Ishikawa (cell line): Measurements from ENCODE around the gene FLYWCH2.

Experiments
- CEBPB ChIP-seq: IDR thresholded peaks from 2 replicates; pipeline ENCODE4 v1.6.1; 2012
- CREB1 ChIP-seq: IDR thresholded peaks from 2 replicates; pipeline ENCODE4 v1.6.1; 2012; ENCODE audit warnings: low read depth
- EGR1 ChIP-seq: IDR thresholded peaks from 2 replicates; pipeline ENCODE4 v1.6.1; 2012
- EP300 ChIP-seq: IDR thresholded peaks from 2 replicates; pipeline ENCODE4 v1.6.1; 2012; ENCODE audit warnings: borderline replicate concordance
- FOXM1 ChIP-seq: IDR thresholded peaks from 2 replicates; pipeline ENCODE4 v1.6.1; 2012; ENCODE audit warnings: low read depth, borderline replicate concordance
- MAX ChIP-seq: IDR thresholded peaks from 2 replicates; pipeline ENCODE4 v1.6.1; 2012
- NFIC ChIP-seq: IDR thresholded peaks from 2 replicates; pipeline ENCODE4 v1.6.1; 2012
- RAD21 ChIP-seq: IDR thresholded peaks from 2 replicates; pipeline ENCODE4 v1.6.1; 2012; ENCODE audit warnings: low read depth
- TAF1 ChIP-seq: IDR thresholded peaks from 2 replicates; pipeline ENCODE4 v1.6.1; 2012; ENCODE audit warnings: low read depth, mild to moderate bottlenecking
- TCF12 ChIP-seq: IDR thresholded peaks from 2 replicates; pipeline ENCODE4 v1.6.1; 2012; ENCODE audit warnings: low read depth
- TEAD4 ChIP-seq: IDR thresholded peaks from 2 replicates; pipeline ENCODE4 v1.6.1; 2012
- YY1 ChIP-seq: IDR thresholded peaks from 2 replicates; pipeline ENCODE4 v1.6.1; 2012; ENCODE audit warnings: low read depth
- ZBTB7A ChIP-seq: IDR thresholded peaks from 2 replicates; pipeline ENCODE4 v1.6.1; 2012; ENCODE audit warnings: low read depth
- TF ChIP-seq, protein P1 (sequence below): IDR thresholded peaks from 2 replicates; pipeline ENCODE4 v1.6.1; 2012; ENCODE audit warnings: low read depth, mild to moderate bottlenecking
- TF ChIP-seq, protein P2 (sequence below): IDR thresholded peaks from 2 replicates; pipeline ENCODE4 v1.6.1; 2012

FLYWCH2 gene

GRCh38 chr16:2852731-2853507 lies 30.1 kb upstream of the FLYWCH2 start:
- TF ChIP-seq NFIC = no peak
- no peak for TF ChIP-seq CREB1
- no peak for TF ChIP-seq EGR1
- TF ChIP-seq YY1 = no peak
- TF ChIP-seq TAF1 = no peak
- no peak for TF ChIP-seq TEAD4
- TF ChIP-seq TCF12 = no peak
- no peak for TF ChIP-seq RAD21
- TF ChIP-seq, protein P1, sequence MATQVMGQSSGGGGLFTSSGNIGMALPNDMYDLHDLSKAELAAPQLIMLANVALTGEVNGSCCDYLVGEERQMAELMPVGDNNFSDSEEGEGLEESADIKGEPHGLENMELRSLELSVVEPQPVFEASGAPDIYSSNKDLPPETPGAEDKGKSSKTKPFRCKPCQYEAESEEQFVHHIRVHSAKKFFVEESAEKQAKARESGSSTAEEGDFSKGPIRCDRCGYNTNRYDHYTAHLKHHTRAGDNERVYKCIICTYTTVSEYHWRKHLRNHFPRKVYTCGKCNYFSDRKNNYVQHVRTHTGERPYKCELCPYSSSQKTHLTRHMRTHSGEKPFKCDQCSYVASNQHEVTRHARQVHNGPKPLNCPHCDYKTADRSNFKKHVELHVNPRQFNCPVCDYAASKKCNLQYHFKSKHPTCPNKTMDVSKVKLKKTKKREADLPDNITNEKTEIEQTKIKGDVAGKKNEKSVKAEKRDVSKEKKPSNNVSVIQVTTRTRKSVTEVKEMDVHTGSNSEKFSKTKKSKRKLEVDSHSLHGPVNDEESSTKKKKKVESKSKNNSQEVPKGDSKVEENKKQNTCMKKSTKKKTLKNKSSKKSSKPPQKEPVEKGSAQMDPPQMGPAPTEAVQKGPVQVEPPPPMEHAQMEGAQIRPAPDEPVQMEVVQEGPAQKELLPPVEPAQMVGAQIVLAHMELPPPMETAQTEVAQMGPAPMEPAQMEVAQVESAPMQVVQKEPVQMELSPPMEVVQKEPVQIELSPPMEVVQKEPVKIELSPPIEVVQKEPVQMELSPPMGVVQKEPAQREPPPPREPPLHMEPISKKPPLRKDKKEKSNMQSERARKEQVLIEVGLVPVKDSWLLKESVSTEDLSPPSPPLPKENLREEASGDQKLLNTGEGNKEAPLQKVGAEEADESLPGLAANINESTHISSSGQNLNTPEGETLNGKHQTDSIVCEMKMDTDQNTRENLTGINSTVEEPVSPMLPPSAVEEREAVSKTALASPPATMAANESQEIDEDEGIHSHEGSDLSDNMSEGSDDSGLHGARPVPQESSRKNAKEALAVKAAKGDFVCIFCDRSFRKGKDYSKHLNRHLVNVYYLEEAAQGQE = no peak
- TF ChIP-seq ZBTB7A = no peak
- TF ChIP-seq, protein P2, sequence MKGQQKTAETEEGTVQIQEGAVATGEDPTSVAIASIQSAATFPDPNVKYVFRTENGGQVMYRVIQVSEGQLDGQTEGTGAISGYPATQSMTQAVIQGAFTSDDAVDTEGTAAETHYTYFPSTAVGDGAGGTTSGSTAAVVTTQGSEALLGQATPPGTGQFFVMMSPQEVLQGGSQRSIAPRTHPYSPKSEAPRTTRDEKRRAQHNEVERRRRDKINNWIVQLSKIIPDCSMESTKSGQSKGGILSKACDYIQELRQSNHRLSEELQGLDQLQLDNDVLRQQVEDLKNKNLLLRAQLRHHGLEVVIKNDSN = no peak
- TF ChIP-seq EP300 = no peak
- TF ChIP-seq CEBPB = no peak
- TF ChIP-seq FOXM1 = no peak
- TF ChIP-seq MAX = no peak

DNA sequence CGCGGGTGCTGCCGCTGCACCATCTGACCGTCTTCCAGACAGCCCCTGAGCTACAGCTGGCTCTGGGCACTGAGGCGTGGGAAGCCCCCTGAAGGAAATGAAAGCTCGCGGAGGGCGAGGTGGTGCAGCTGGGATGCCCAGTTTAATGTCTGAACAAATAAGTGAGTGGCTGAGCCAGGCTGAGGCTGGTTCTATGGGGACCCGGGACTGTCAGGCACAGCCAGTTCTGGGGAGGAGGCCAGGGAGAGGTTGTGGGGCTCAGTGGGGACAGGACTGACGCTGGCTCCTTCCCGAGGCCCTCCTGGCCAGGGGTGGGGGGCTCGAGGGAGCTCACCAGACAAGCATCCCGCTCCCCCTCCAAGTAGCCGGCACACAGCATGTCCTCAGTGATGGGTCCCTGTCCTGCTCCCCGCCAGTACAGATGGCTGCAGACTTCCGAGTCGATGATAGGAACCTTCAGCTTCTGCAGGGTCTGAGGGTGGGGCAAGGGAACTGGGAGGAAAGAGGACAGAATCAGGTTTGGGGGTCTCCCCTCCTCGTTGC lies 29.4 kb upstream of the FLYWCH2 start:
- no peak for TF ChIP-seq YY1
- TF ChIP-seq EP300 = no peak
- TF ChIP-seq TAF1 = no peak
- TF ChIP-seq FOXM1 = no peak
- no peak for TF ChIP-seq NFIC
- TF ChIP-seq CREB1 = no peak
- no peak for TF ChIP-seq CEBPB
- TF ChIP-seq MAX = no peak
- TF ChIP-seq EGR1 = no peak
- TF ChIP-seq, protein P1 = no peak
- no peak for TF ChIP-seq TCF12

DNA sequence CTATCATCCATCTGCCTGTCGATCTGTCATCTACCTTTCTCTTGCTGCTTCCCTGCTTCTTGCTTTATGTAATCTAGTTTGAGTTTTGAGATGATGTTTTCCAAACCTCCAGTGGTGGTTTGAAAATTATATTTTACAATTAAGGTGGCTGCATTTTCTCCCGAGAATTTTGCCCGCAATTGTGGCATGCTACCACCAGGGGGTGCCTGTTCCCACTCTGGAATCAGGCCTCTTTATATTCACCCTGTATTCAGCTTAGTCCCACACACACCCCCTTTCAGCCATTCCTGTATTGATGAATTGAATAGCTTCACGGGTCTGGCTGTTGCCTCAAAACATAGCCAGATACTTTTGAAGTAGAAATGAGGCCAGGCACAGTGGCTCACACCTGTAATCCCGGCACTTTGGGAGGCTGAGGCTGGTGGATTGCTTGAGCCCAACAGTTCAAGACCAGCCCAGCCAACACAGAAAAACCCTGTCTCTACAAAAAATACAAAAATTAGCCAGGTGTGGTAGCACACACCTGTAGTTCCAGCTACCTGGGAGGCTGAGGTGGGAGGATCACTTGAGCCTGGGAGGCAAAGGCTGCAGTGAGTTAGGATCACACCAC lies 28.2 kb upstream of the FLYWCH2 start:
- no peak for TF ChIP-seq MAX
- peak; percentile 33; the same call in 1 of the 2 replicates for TF ChIP-seq RAD21

DNA sequence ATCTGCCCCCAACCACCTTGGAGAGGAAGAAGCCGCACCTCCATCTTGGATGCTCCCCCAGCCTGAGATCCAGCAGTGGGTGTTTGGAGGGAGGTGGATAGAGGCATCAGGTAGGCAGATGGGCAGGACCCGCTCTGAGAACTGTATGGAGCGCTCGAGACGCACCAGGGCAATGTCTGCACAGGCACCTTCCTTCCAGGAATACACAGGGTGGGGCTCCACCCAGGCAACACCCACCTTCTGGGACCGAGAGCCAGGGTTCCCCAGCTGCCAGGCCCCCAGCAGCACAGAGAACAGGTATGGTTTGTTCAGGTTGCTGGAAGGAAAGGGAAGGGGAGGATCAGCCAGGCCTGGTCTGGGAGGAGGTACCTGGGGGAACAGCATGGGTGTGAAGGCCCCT lies 27.5 kb upstream of the FLYWCH2 start:
- TF ChIP-seq YY1 (no peak), TCF12 (no peak), EGR1 (no peak), CEBPB (no peak), RAD21 (no peak), TEAD4 (no peak), CREB1 (no peak), ZBTB7A (no peak), EP300 (no peak), MAX (no peak)
- TF ChIP-seq, protein P2 = no peak

- TF ChIP-seq, protein P2 = no peak
- TF ChIP-seq CREB1 = no peak
- no peak for TF ChIP-seq MAX
- TF ChIP-seq CEBPB = no peak
- no peak for TF ChIP-seq YY1
- TF ChIP-seq ZBTB7A = no peak
- no peak for TF ChIP-seq RAD21
Measured at GRCh38 chr16:2856061-2856670, 26.8 kb upstream of the FLYWCH2 start.
